GM13977 (cell line): Measurements from ENCODE around the gene NEK9.

Experiments
- DNase-seq: peaks from one replicate; pipeline ENCODE4 v3.0.0; 2012; ENCODE audit warnings: low spot score
- in situ Hi-C: fragments of 300-500 bp; cut with MboI; formaldehyde crosslinking; loops from one replicate; pipeline ENCODE4 v1.12.0; 2022; ENCODE audit warnings: low sequenced_read_pairs, low pct_unique_long_range_greater_than_20kb, mixed read lengths, inconsistent platforms; ENCODE audit not compliant: unreplicated experiment
- TF ChIP-seq, protein P1 (sequence below): IDR thresholded peaks from 2 replicates; pipeline ENCODE4 v1.5.1; 2012; ENCODE audit warnings: mild to moderate bottlenecking, control low read depth; ENCODE audit not compliant: insufficient read depth; ENCODE audit errors: extremely low read depth, missing control alignments

Gene NEK9

DNA sequence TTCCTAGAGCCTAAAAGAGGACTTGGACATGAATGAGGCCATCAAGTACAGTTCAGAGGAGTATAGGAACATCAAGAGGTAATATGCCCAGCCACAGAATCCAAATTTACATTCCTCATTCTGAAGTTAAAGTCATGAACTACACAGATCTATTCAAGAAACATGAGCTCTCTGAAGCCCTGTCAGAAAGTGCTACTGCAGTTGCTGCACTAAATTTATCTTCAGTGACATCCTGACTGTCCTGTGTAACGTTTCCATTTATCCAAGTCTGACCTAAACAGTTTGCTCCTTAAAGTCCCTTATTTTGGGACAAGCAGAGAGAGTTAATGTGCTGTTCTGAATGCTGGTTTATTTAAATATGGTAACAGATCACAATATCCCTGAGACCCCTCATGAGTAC lies 28.2 kb downstream of the NEK9 start:
- DNase-seq: no peak
- in situ Hi-C loops: loop anchor here (25.0 kb wide), 1 partner anchor 236 kb away; no protein-coding TSS in a partner anchor
- TF ChIP-seq, protein P1, sequence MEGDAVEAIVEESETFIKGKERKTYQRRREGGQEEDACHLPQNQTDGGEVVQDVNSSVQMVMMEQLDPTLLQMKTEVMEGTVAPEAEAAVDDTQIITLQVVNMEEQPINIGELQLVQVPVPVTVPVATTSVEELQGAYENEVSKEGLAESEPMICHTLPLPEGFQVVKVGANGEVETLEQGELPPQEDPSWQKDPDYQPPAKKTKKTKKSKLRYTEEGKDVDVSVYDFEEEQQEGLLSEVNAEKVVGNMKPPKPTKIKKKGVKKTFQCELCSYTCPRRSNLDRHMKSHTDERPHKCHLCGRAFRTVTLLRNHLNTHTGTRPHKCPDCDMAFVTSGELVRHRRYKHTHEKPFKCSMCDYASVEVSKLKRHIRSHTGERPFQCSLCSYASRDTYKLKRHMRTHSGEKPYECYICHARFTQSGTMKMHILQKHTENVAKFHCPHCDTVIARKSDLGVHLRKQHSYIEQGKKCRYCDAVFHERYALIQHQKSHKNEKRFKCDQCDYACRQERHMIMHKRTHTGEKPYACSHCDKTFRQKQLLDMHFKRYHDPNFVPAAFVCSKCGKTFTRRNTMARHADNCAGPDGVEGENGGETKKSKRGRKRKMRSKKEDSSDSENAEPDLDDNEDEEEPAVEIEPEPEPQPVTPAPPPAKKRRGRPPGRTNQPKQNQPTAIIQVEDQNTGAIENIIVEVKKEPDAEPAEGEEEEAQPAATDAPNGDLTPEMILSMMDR: no peak

DNA sequence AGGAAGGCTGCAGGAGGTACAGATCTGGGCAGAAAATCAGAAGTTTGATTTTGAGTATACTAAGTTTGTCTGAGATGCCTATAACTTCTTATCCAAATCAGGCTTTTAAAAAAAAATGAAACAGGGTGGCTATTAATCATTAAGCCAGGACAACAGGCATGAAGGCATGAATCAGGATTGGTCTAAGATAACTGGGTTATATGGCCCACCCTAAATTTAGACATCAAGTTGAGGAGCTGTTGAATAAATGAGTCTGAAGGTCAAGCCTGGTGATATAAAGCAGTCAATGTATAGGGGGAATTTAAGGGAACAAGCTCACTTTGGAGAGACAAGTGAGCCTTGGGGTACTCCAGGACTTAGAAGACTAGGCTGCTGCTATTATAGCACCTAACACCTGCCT lies 28.6 kb downstream of the NEK9 start:
- no peak for DNase-seq
- in situ Hi-C loops: loop anchor here (25.0 kb wide), 1 partner anchor 236 kb away; no protein-coding TSS in a partner anchor
- TF ChIP-seq, protein P1: no peak

DNA sequence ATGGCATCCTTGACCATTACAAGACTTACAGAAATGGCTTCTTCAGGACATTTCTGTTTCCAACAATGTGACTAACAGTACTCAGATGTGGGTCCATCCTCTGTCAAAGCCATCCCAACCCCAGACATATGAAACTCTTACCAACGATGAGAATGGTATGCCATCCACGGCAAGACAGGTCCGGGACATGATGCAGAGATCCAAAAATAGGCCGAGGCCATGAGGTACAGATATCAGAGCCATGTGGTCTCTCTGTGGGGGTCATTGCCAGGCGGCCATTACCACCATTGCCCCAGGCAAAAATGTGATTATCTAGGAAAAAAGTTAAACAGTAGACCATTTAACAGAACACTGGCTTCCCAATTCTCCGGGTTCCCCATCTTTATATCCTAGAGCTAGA lies 29.9 kb downstream of the NEK9 start:
- in situ Hi-C loops: loop anchor here (25.0 kb wide), 1 partner anchor 235 kb away; no protein-coding TSS in a partner anchor
- TF ChIP-seq, protein P1: no peak
- DNase-seq: no peak

DNA sequence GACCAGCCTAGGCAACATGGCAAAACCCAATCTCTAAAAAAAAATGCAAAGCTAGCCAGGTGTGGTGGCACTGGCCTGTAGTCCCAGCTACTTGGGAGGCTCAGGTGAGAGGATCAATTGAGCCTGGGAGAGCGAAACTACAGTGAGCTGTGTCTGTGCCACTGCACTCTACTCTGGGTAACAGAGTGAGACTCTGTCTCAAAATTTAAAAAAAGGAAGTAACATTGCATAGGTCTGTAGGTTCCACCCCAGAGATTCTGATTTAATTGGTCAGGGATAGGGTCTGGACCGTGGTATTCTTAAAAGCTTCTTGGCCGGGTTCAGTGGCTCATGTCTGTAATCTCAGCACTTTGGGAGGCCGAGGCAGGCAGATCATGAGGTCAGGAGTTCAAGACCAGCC lies 31.2 kb downstream of the NEK9 start:
- TF ChIP-seq, protein P1: no peak
- in situ Hi-C loops: loop anchor here (25.0 kb wide), 1 partner anchor 233 kb away; no protein-coding TSS in a partner anchor
- no peak for DNase-seq

DNA sequence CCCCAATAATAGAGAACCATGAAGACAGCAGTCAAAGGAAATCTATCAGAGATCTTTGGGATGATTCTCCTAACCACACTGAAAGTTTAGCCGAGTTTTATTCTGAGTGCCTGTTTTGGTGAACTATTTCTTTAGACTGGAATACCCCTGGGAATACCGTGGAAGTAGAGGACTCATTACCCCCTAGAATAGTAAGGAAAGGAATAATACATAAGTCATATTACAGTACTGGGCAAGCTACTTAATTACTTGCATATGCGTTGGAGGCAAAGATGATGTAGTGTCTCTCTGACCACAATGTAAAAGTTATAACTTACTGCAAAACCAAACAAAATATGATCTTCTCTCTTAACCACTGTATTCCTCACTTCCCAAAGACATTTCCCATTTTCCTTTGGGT lies 32.0 kb downstream of the NEK9 start:
- TF ChIP-seq, protein P1: no peak
- in situ Hi-C loops: loop anchor here (25.0 kb wide), 1 partner anchor 233 kb away; no protein-coding TSS in a partner anchor
- DNase-seq: no peak

DNA sequence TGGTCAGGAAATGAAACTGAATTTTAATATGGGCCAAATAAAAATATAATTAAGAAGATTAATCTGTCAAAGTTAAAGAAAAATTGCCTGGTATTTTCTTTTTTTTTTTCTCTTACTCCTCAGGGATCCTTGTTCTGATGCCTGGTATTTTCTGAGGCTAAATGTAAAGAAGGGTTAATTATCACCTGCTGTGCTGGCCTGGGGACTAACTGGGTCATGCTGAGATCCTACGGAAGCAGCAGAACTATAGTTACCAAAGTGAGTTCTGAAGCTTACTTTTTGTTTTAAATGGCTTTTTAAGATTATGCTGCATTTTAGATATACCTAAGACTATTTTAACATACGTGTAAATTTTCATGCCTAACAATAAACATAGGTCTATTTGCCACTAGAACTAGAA lies 34.1 kb downstream of the NEK9 start:
- TF ChIP-seq, protein P1: no peak
- DNase-seq: no peak
- in situ Hi-C loops: loop anchor here (25.0 kb wide), 1 partner anchor 230 kb away; no protein-coding TSS in a partner anchor
